H54 (cell line): ENCODE measurements around the gene INO80E.
A peak's percentile ranks its signal among the peaks of the same experiment; 100 is the strongest.
"Not testable (repeated sequence)": the region's sequence is repeated elsewhere in the genome, so short reads cannot be mapped to it uniquely, and the experiment has no call there.

Source experiments
- DNase-seq: peaks from one replicate; pipeline ENCODE4 v3.0.0; 2011; ENCODE audit warnings: low spot score, mixed read lengths; ENCODE audit not compliant: insufficient read length
- FAIRE-seq: peaks from 3 replicates; lab custom pipeline; 2011; peaks lifted over from hg19 to GRCh38; lab: Jason Lieb, UNC
- POLR2A ChIP-seq: IDR thresholded peaks from 2 replicates; pipeline ENCODE4 v1.6.1; 2011; ENCODE audit warnings: low read depth, mild to moderate bottlenecking, low read length

Gene INO80E

DNA sequence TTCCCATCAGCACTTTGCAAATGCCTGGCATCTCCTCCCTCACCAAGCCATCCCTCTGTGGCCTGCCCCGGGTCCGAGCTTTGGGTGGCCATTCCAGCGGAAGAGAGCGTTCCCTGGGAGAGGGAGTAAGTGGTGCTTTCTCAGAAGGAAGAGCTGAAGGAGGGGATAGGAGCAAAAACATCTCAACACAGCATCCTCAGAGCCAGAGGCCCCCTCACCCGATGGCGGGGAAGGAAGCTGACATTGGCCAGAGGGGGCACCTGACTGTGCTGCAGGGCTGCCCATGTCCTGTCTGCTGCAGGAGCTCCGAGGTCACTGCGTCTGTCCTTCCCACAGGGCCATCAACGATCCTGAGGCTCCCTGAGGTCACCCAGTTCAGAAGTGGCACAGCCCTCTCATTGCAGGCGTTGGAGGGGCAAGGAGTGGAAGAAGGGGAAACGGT, 35.5 kb downstream of the INO80E start:
- no peak for TF ChIP-seq POLR2A
- no peak for FAIRE-seq
- no peak for DNase-seq

DNA sequence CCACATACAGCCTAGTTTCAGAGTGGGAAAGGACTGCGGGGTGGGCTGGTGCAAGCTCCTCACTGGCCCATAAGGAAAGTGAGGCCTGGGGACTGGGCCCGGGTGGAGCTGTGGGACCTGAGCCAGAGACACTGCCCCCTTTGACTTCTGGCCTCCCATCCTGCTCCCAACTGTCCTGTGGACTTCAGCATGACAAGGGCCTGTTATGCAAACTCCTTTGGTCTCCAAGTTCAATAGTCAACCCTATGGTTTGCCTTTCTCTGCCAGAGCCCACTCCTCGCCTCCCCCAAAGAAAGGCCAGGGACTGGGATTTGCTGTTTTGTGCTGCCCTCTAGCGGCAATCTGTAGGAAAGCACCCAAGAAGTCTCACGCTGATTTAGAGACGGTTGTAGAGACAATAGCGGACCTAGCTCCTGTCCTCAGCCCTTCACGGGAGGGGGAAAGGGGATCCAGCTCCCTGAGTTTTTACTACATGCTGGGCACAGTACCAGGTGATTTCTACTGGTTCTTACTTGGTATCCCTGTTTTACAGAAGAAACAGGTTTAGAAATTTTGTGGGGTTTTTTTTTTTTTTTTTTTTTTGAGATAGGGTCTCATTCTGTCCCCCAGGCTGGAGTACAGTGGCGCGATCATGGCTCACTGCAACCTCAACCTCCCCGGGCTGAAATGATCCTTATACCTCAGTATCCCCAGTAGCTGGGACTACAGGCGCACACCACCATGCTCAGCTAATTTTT, 36.2 kb downstream of the INO80E start:
- no peak for DNase-seq
- peak; percentile 48 for FAIRE-seq
- TF ChIP-seq POLR2A = no peak

DNA sequence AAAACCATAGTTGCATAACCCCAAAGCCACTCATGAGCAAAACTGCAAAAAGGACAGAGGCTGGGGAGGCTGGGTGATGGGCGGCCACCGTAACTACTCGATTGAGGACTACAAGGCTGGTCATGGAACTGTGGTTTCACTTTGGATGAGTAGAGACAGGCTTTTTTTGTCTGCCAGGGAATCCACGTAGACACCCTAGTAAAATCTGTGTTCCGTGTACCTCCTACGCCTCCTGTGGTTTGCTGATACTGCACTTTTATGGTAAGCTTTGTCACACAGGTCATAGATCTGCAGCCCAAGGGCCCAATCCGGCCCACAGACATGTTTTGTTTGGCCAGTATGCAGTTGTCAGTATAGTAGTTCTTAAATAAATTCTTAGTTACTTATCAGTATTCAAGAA, 37.2 kb downstream of the INO80E start:
- FAIRE-seq = no peak
- TF ChIP-seq POLR2A = no peak
- no peak for DNase-seq

GRCh38 chr16:30040221-30040620, 44.2 kb downstream of the INO80E start:
- DNase-seq (no peak), FAIRE-seq (no peak)
- no peak for TF ChIP-seq POLR2A

DNA sequence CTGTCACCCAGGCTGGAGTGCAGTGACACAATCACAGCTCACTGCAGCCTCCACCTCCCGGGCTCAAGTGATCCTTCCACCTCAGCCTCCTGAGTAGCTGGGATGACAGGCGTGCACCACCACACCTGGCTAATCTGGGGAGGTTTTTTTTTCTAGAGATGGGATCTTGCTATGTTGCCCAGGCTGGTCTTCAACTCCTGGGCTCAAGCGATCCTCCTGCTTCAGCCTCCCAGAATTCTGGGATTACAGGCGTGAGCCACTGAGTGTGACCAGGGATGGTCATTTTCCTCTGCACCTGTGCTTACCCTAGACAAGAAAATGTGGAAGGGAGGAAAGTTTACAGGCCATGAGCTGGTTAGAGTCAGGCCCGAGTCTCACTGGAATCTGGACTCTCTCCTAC, 44.6 kb downstream of the INO80E start:
- FAIRE-seq = not testable (repeated sequence)

DNA sequence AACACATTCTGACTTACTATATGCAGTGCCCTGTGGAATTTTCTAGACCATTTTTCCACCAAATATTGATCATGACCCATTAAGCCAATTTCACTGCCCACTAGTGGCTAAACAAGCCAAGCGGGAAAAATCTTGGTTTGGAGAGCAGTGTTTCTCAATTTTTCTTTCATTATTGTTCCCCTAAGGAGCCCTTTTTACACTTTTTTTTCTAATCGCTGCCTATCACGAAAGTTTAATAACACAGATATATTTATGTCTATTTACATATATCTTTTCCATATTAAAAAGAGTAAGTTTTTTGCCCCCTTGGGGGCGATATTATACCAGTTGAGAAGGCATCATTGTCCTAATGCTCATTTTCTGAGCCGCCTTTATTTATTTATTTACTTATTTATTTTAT, 45.8 kb downstream of the INO80E start:
- no peak for TF ChIP-seq POLR2A
- DNase-seq = no peak

More for the DNA sequence above, 44.6 kb downstream of the INO80E start:
- DNase-seq = not testable (repeated sequence)

GRCh38 chr16:30046178-30046577, 50.1 kb downstream of the INO80E start:
- no peak for DNase-seq
- FAIRE-seq = no peak
- no peak for TF ChIP-seq POLR2A

More for the DNA sequence above, 45.8 kb downstream of the INO80E start:
- FAIRE-seq = no peak

- DNase-seq (no peak), FAIRE-seq (no peak)
- TF ChIP-seq POLR2A = no peak
Observed at GRCh38 chr16:30046588-30046987, 50.5 kb downstream of the INO80E start.

DNA sequence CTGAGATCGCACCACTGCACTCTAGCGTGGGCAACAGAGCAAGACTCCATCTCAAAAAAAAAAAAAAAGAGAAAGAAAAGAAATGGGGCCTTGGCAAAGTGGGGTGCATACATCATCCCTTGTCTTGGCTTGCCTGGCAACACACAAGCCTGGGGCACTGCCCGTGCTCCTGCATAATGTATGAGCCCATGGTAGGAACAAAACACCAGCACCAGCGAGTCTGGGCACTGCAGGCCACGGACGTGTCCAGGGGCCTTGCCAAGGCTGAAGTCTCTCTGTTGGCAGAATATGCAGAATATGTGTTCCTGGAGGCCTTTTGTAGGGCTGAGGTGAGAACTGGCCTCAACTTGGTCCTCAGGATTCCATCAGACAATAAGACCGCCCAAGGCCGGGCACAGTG, 53.8 kb downstream of the INO80E start:
- TF ChIP-seq POLR2A = no peak
- DNase-seq (no peak), FAIRE-seq (no peak)

DNA sequence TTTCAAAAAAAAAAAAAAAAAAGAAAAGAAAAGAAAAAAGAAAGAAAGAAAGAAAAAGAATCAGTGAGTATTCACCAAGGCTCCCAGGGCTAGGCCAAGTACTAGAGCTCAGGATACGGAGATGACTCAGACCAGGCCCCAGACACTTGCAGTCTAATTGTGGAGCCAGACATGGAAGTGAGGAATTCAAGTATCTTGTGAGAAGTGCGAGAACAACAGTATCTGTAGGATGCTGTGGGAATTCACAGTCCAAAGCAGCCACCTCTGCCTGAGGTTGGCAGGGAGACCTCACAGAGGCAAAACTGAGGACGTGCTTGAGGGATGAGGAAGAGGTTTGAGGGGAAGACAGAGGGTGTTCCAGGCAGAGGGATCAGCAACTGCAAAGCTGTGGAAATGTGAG, 55.5 kb downstream of the INO80E start:
- peak; percentile 27 for FAIRE-seq
- DNase-seq = peak; percentile 87

DNA sequence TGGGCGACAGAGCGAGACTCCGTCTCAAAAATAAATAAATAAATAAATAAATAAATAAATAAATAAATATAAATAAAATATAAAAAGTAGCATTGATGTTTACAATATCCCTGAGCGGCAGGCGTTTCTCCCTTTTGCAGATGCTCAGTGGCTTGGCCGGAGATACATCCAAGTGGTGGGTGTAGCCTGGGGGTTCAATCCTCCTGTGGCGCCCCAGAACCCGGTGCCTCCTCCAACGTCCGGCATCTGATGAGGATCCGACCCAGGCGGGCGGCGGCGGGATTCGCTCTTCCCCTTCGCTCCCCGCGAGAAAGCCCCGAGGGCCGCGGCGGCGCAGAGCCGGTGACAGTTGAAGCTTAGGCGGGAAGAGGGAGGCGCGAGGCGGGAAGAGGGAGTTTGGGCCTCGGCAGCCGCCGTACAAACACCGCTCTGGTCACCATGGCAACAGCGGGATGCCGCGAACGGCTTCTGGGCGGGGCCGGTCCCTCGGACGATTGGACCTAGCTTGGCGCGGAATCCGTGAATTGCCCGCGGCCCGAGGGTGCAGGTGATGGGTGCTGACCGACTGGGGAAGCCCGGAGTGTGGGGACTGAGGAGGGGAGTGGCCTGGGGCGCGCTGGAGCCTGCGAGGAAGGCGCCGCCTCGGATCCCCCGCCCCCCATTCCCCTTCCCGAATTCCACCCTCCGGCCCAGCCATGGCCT, 56.8 kb downstream of the INO80E start:
- TF ChIP-seq POLR2A = no peak
- FAIRE-seq (no peak), DNase-seq (peak; percentile 85)

More for the DNA sequence above, 55.5 kb downstream of the INO80E start:
- 0 out of 2 replicates have a peak, but pooled peaks have one; percentile 21 for TF ChIP-seq POLR2A

- DNase-seq (peak; percentile 70), FAIRE-seq (no peak)
- peak; percentile 37; the same call in 1 of the 2 replicates for TF ChIP-seq POLR2A
Observed at GRCh38 chr16:30053376-30054015, 57.5 kb downstream of the INO80E start.

DNA sequence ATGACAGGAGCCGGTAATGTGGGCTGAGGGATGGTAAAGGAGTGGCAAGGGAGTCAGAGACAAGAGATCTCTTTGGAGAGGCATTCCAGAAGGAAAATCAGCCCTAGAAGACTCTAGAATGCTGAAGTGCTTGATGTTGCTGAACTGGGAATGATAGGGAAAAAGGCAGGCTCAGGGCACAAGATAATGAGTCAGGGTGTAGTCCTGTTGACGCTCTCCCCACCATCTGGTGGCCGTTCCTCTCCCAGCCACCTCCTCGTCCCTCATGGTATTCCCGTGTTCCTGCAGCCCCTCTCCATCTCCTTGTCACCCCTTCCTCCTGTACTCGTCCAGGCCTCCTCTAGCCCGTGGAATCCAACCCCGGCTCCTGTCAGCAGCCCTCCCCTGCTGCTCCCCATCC, 58.4 kb downstream of the INO80E start:
- no peak for DNase-seq
- no peak for FAIRE-seq
- no peak for TF ChIP-seq POLR2A

DNA sequence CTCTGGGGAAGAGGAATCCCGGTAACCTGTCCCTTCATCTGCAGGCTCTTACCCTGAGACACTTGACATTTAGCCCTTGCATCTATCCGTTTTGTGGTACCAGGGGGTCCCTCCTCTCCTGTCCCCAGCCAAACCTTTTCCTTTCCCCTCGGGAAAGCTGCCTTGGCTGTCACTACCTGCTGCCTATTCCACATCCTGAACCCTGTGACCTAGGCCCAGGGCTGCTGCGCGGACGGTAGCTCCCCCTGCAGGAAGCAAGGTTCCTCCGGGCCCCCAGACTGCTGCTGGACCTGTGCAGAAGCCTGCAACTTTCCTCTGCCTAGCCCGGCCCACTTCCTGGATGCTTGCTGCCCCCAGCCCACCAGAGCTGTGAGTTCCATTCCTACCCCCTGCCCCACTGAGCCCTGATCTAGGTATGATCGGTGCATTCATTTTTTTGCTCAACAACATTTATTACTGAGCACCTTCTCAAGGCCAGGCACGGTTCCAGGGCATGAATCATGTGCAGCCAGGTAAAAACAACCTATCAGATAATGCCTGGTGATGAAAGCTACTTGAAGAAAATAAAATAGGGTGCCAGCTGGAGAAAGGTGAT, 59.0 kb downstream of the INO80E start:
- DNase-seq = no peak
- TF ChIP-seq POLR2A = no peak
- FAIRE-seq = no peak
